ENCODE measurements around the gene PRKACG.

The PRKACG gene

DNA sequence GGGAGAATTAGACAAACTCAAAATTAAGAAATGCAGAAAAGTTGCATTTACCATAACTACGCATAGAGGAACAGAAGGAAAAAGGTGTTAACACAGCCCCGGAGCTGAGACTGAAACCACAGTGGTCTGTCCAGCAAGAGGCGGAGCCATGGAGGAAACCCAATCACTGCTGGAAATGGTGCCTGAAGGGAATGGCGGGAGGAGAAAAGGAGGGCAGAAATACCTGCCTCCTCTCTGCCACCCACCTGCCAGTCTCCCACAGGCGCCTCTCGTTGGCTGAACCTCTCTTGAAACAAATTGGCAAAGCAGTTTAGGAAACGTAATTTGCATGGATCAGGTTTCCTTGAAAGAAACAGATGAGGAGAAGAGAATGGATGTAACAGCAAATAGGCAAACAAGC is 9.7 kb upstream of the PRKACG start:
- DNase-seq (ENCODE audit: insufficient read length, low spot score) = no peak
- TF ChIP-seq, protein P1, sequence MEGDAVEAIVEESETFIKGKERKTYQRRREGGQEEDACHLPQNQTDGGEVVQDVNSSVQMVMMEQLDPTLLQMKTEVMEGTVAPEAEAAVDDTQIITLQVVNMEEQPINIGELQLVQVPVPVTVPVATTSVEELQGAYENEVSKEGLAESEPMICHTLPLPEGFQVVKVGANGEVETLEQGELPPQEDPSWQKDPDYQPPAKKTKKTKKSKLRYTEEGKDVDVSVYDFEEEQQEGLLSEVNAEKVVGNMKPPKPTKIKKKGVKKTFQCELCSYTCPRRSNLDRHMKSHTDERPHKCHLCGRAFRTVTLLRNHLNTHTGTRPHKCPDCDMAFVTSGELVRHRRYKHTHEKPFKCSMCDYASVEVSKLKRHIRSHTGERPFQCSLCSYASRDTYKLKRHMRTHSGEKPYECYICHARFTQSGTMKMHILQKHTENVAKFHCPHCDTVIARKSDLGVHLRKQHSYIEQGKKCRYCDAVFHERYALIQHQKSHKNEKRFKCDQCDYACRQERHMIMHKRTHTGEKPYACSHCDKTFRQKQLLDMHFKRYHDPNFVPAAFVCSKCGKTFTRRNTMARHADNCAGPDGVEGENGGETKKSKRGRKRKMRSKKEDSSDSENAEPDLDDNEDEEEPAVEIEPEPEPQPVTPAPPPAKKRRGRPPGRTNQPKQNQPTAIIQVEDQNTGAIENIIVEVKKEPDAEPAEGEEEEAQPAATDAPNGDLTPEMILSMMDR (IDR thresholded peaks at IDR 0.05; ENCODE audit: insufficient read depth, missing control alignments) = no peak
- no peak for FAIRE-seq

DNA sequence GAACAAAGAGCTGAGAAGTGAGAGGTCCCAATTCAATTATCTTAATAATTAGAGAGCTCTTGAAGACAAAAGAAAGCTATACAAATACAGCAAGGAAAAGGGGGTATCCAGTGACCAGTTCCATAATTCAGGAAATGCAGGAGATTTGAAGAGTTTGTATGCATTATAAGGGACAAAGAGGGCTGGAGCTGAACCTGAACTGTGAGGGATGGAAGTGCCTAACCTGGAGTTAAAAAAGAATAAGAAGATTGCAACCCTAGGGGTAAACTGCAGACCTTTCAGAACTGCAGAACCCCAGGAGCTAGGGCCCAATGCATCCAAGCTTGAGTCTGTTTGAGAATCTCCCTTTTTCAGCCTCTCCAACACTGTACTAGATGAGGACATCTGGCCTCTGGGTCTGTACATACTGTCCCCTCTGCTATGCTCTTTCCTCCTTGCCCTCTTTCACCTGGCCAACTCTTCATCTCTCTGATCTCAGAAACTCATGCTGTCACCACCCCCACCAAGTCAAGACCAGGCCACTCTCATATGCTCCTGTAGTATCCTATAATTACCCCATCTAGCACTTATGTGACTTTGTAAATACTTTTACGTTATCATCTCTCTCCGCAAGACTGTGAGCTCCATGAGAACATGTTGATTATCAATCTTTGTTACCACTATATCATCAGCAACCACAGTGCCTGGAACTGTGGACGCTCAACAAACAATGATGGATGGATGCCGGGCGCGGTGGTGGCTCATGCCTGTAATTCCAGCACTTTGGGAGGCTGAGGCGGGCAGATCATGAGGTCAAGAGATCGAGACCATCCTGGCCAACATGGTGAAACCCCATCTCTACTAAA is 6.6 kb upstream of the PRKACG start:
- TF ChIP-seq, protein P1 (IDR thresholded peaks at IDR 0.05; ENCODE audit: insufficient read depth, missing control alignments) = no peak
- no peak for DNase-seq (ENCODE audit: insufficient read length, low spot score)
- no peak for FAIRE-seq

DNA sequence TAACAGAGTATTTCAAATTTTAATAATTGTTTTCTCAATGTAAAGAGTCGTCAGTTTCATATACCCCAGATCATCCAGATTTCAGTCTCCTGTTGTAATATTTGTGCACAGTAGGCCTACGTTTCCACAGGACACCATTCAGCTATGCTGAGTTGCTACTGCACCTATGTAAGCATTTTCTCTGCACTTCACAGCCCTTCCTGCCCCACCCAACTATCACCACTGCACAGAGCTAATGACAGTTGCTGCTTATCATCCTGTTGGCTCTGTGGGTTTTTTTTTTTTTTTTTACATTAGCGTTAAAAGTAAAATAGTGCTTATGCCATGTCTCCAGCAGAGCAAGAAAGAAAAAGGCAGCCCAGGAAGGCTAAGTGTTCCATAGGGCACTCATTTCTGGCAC is 5.9 kb upstream of the PRKACG start:
- TF ChIP-seq, protein P1 (IDR thresholded peaks at IDR 0.05; ENCODE audit: insufficient read depth, missing control alignments) = no peak
- DNase-seq (ENCODE audit: insufficient read length, low spot score) = no peak
- no peak for FAIRE-seq

DNA sequence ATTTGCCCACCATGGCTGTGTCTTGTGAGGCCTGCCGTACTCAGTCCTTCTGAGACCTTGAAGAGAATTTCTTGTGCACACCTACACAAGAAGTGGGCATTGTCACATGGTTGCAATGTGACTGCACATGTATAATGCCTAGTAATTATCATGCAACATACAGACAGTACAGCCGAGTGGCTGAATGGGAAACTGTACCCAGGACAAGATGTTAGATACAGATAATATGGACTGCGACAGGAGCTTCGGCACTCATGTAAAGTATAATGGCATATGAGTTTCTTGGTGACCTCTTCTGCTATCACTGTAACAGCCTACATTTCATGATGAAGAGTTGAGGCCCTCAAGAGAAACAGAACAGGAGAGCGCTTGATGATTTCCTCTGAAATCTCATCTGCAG is 4.8 kb upstream of the PRKACG start:
- TF ChIP-seq, protein P1 (IDR thresholded peaks at IDR 0.05; ENCODE audit: insufficient read depth, missing control alignments) = no peak
- DNase-seq (ENCODE audit: insufficient read length, low spot score) (no peak), FAIRE-seq (no peak)

DNA sequence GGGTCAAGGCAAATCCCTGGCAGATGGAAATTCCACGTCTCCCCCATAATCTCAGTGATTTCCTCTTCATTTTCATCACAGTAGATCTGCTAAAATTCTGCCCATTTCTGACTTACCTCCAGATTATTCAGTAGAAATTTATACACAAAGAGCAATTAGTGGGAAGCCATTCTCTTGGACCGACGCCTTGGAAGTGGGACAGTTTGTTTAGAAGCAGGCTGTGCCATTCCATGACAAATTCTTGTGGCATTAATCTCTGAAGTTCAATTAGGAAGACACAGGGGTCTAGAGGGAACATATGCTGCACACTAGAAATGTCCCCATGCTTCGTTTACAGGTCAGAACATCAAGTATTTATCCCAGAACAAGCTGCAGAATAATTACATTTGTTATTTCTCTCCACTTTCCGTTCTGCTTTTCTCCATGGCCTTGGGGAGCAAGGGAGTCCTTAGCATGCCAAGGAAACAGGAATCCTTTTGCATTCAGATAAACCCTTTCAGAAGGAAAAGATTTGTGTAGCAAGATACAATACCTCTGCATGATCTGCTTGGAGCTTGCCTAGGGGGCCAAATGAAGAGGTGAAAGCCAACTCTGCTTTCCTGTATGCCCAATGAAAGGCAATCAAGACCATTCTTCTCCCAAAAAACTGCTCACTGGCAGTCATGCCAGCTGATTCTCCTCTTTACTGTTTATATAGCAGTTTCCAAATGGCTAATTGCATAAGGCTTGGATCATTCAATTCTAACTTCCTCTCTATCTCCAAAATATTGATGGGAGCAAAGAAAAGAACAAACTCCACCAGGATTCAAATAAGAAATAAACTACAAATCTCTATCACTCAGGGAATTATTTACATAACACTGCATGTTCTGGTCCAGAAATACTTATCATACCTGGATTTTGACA is 2.5 kb upstream of the PRKACG start:
- no peak for DNase-seq (ENCODE audit: insufficient read length, low spot score)

DNA sequence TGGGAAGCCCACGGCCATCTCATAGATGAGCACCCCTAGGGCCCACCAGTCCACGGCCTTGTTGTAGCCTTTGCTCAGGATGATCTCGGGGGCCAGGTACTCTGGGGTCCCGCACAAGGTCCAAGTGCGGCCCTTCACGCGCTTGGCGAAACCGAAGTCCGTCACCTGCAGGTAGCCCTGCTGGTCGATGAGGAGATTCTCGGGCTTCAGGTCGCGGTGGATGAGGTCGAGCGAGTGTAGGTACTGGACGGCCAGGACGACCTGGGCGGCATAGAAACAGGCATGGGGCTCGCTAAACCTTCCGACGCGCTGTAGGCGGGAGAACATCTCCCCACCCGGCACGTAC is 558 bp downstream of the PRKACG start:
- DNase-seq (ENCODE audit: insufficient read length, low spot score) = no peak
- TF ChIP-seq, protein P1 (IDR thresholded peaks at IDR 0.05; ENCODE audit: insufficient read depth, missing control alignments) = no peak
- FAIRE-seq = no peak

More for the DNA sequence above, 2.5 kb upstream of the PRKACG start:
- TF ChIP-seq, protein P1 (IDR thresholded peaks at IDR 0.05; ENCODE audit: insufficient read depth, missing control alignments) = no peak
- no peak for FAIRE-seq
